Activated naive CD8-positive, alpha-beta T cell treated with anti-CD3 and anti-CD28 coated beads for 36 hours (primary cell): ENCODE results near the gene PAPLN. TPM values are rescaled to one million over a fixed set of nuclear protein-coding genes. Genes with fewer than 3 reads are reported as not detected.

Experiments
- DNase-seq: peaks from one replicate; pipeline ENCODE4 v3.0.0; 2021
- H3K27ac Mint-ChIP-seq: one replicate; pipeline ENCODE4 v1.8.0; 2022; ENCODE audit warnings: mild to moderate bottlenecking, moderate library complexity, mixed read lengths
- H3K27me3 Mint-ChIP-seq: one replicate; pipeline ENCODE4 v1.8.0; 2022; ENCODE audit warnings: mild to moderate bottlenecking, mixed read lengths
- H3K36me3 Mint-ChIP-seq: one replicate; pipeline ENCODE4 v1.8.0; 2021; ENCODE audit warnings: mild to moderate bottlenecking, mixed read lengths
- H3K4me1 Mint-ChIP-seq: one replicate; pipeline ENCODE4 v1.8.0; 2021; ENCODE audit warnings: mixed read lengths
- H3K4me3 Mint-ChIP-seq: one replicate; pipeline ENCODE4 v1.8.0; 2022; ENCODE audit warnings: mild to moderate bottlenecking, moderate library complexity, mixed read lengths
- H3K9me3 Mint-ChIP-seq: one replicate; pipeline ENCODE4 v1.8.0; 2022; ENCODE audit warnings: mixed read lengths
- total RNA-seq, 2 experiments: library from RNA; stranded (reverse); gene quantifications; one replicate each; pipeline ENCODE4 v1.2.3, GENCODE V29; 2021

PAPLN gene
- total RNA-seq, 2 experiments from 2014 or later: 0.10 to 0.36 TPM

- Mint-ChIP-seq H3K27ac (no peak overlapping the region), H3K36me3 (peaks cover 13% of the 10 kb centered on the region), H3K27me3 (no peaks in the 10 kb centered on the region)
Measured at GRCh38 chr14:73220061-73220460, 17.2 kb upstream of the PAPLN start.

GRCh38 chr14:73220634-73221033, 16.7 kb upstream of the PAPLN start:
- Mint-ChIP-seq H3K4me1 (peaks cover 12% of the 10 kb centered on the region), H3K9me3 (no peaks in the 10 kb centered on the region), H3K4me3 (no peak overlapping the region), H3K27me3 (no peaks in the 10 kb centered on the region), H3K36me3 (peaks cover 13% of the 10 kb centered on the region), H3K27ac (no peak overlapping the region)
- no peak for DNase-seq

More at GRCh38 chr14:73220061-73220460, 17.2 kb upstream of the PAPLN start:
- Mint-ChIP-seq H3K4me3 (no peak overlapping the region), H3K4me1 (peaks cover 12% of the 10 kb centered on the region), H3K9me3 (no peaks in the 10 kb centered on the region)
- no peak for DNase-seq

GRCh38 chr14:73221945-73222344, 15.4 kb upstream of the PAPLN start:
- no peak for DNase-seq
- no peaks in the 10 kb centered on the region for H3K9me3 Mint-ChIP-seq
- H3K27me3 Mint-ChIP-seq: no peaks in the 10 kb centered on the region
- no peak overlapping the region for H3K27ac Mint-ChIP-seq
- peaks cover 12% of the 10 kb centered on the region for H3K4me1 Mint-ChIP-seq
- H3K4me3 Mint-ChIP-seq: no peak overlapping the region
- H3K36me3 Mint-ChIP-seq: peaks cover 13% of the 10 kb centered on the region

- Mint-ChIP-seq H3K36me3 (peaks cover 13% of the 10 kb centered on the region), H3K27ac (peak overlapping the region; percentile 43), H3K9me3 (no peaks in the 10 kb centered on the region), H3K27me3 (no peaks in the 10 kb centered on the region), H3K4me1 (peaks cover 12% of the 10 kb centered on the region), H3K4me3 (no peak overlapping the region)
- no peak for DNase-seq
Measured at GRCh38 chr14:73223049-73223448, 14.3 kb upstream of the PAPLN start.

GRCh38 chr14:73225496-73225895, 11.8 kb upstream of the PAPLN start:
- peaks cover 5% of the 10 kb centered on the region for H3K36me3 Mint-ChIP-seq
- no peaks in the 10 kb centered on the region for H3K9me3 Mint-ChIP-seq
- no peak for DNase-seq
- no peaks in the 10 kb centered on the region for H3K27me3 Mint-ChIP-seq
- no peak overlapping the region for H3K4me3 Mint-ChIP-seq
- no peak overlapping the region for H3K27ac Mint-ChIP-seq
- peaks cover 12% of the 10 kb centered on the region for H3K4me1 Mint-ChIP-seq

GRCh38 chr14:73227812-73228781, 9.2 kb upstream of the PAPLN start:
- Mint-ChIP-seq H3K36me3 (peaks cover 2% of the 10 kb centered on the region), H3K9me3 (no peaks in the 10 kb centered on the region), H3K4me3 (no peak overlapping the region), H3K27me3 (peaks cover 5% of the 10 kb centered on the region), H3K27ac (no peak overlapping the region), H3K4me1 (peaks cover under 1% of the 10 kb centered on the region)
- no peak for DNase-seq

GRCh38 chr14:73230051-73230450, 7.3 kb upstream of the PAPLN start:
- no peak overlapping the region for H3K4me3 Mint-ChIP-seq
- no peak overlapping the region for H3K27ac Mint-ChIP-seq
- H3K4me1 Mint-ChIP-seq: no peaks in the 10 kb centered on the region
- H3K27me3 Mint-ChIP-seq: peaks cover 23% of the 10 kb centered on the region
- DNase-seq: no peak
- peaks cover 2% of the 10 kb centered on the region for H3K36me3 Mint-ChIP-seq
- H3K9me3 Mint-ChIP-seq: no peaks in the 10 kb centered on the region

- peaks cover 45% of the 10 kb centered on the region for H3K27me3 Mint-ChIP-seq
- peaks cover 7% of the 10 kb centered on the region for H3K4me1 Mint-ChIP-seq
- peak; percentile 24 for DNase-seq
- no peak overlapping the region for H3K27ac Mint-ChIP-seq
- H3K4me3 Mint-ChIP-seq: no peak overlapping the region
- no peaks in the 10 kb centered on the region for H3K9me3 Mint-ChIP-seq
- H3K36me3 Mint-ChIP-seq: peaks cover 2% of the 10 kb centered on the region
Measured at GRCh38 chr14:73231981-73232851, 5.1 kb upstream of the PAPLN start.

- H3K27me3 Mint-ChIP-seq: peaks cover 46% of the 10 kb centered on the region
- H3K4me3 Mint-ChIP-seq: no peak overlapping the region
- H3K36me3 Mint-ChIP-seq: peaks cover 2% of the 10 kb centered on the region
- H3K9me3 Mint-ChIP-seq: no peaks in the 10 kb centered on the region
- peaks cover 7% of the 10 kb centered on the region for H3K4me1 Mint-ChIP-seq
- no peak for DNase-seq
- H3K27ac Mint-ChIP-seq: no peak overlapping the region
Measured at GRCh38 chr14:73232984-73233383, 4.3 kb upstream of the PAPLN start.

GRCh38 chr14:73233564-73233963, 3.7 kb upstream of the PAPLN start:
- H3K27me3 Mint-ChIP-seq: peaks cover 51% of the 10 kb centered on the region

GRCh38 chr14:73234029-73234428, 3.3 kb upstream of the PAPLN start:
- Mint-ChIP-seq H3K9me3 (no peaks in the 10 kb centered on the region), H3K27me3 (peaks cover 55% of the 10 kb centered on the region), H3K36me3 (peaks cover 2% of the 10 kb centered on the region), H3K4me3 (no peak overlapping the region), H3K27ac (no peak overlapping the region), H3K4me1 (peaks cover 11% of the 10 kb centered on the region)
- no peak for DNase-seq

More at GRCh38 chr14:73233564-73233963, 3.7 kb upstream of the PAPLN start:
- Mint-ChIP-seq H3K4me3 (no peak overlapping the region), H3K9me3 (no peaks in the 10 kb centered on the region), H3K4me1 (peaks cover 9% of the 10 kb centered on the region), H3K36me3 (peaks cover 2% of the 10 kb centered on the region), H3K27ac (no peak overlapping the region)
- no peak for DNase-seq

- Mint-ChIP-seq H3K27me3 (peaks cover 62% of the 10 kb centered on the region), H3K36me3 (peaks cover 2% of the 10 kb centered on the region), H3K27ac (no peak overlapping the region), H3K9me3 (no peaks in the 10 kb centered on the region), H3K4me3 (no peak overlapping the region), H3K4me1 (peaks cover 11% of the 10 kb centered on the region)
- DNase-seq: no peak
Measured at GRCh38 chr14:73234586-73235394, 2.5 kb upstream of the PAPLN start.

- no peaks in the 10 kb centered on the region for H3K9me3 Mint-ChIP-seq
- DNase-seq: no peak
- H3K36me3 Mint-ChIP-seq: peaks cover 2% of the 10 kb centered on the region
- H3K4me3 Mint-ChIP-seq: no peak overlapping the region
- no peak overlapping the region for H3K27ac Mint-ChIP-seq
- peaks cover 70% of the 10 kb centered on the region for H3K27me3 Mint-ChIP-seq
- H3K4me1 Mint-ChIP-seq: peaks cover 11% of the 10 kb centered on the region
Measured at GRCh38 chr14:73235531-73236155, 1.7 kb upstream of the PAPLN start.

- Mint-ChIP-seq H3K27ac (no peak overlapping the region), H3K27me3 (peaks cover 76% of the 10 kb centered on the region), H3K36me3 (peaks cover 2% of the 10 kb centered on the region), H3K4me1 (peaks cover 11% of the 10 kb centered on the region), H3K4me3 (no peak overlapping the region), H3K9me3 (no peaks in the 10 kb centered on the region)
- DNase-seq: no peak
Measured at GRCh38 chr14:73236157-73236556, 1.1 kb upstream of the PAPLN start.
